Measurements from ENCODE around the gene NOTO. TPM values are rescaled to one million over a fixed set of nuclear protein-coding genes. Genes with fewer than 3 reads are reported as not detected.

Gene NOTO
- total RNA-seq (2022; extraction: Qiagen RNA extraction; ENCODE audit: low read depth): 0.03 to 0.05 TPM in 2 of 5 replicates, not detected in the others

GRCh38 chr2:73202156-73203054, at the start of gene NOTO:
NOTO (plus strand) TSS chr2:73202574; CDS start chr2:73202667, 93 bp downstream.

GRCh38 chr2:73214120-73215035, 12.0 kb downstream of the NOTO start, which contains the start of gene SMYD5:
SMYD5 (plus strand) TSS chr2:73214245; CDS start chr2:73214267, 22 bp downstream.

GRCh38 chr2:73233154-73233931, 31.0 kb downstream of the NOTO start, which contains the start of gene PRADC1:
PRADC1 (minus strand) TSS chr2:73233239; CDS start chr2:73233160, 79 bp downstream.

GRCh38 chr2:73233932-73234832, 31.8 kb downstream of the NOTO start, which contains the start of gene CCT7:
CCT7 (plus strand) TSS chr2:73234308; CDS start chr2:73234379, 71 bp downstream.

Other genes with a start within 250 kb of the NOTO start
- gene SFXN5, start 130.9 kb upstream of the NOTO start, total RNA-seq (2022; extraction: Qiagen RNA extraction; ENCODE audit: low read depth): 14.2 to 18.0 TPM (median 16.3 TPM) in 5 replicates
- gene RAB11FIP5, start 89.6 kb upstream of the NOTO start, total RNA-seq (2022; extraction: Qiagen RNA extraction; ENCODE audit: low read depth): 32.2 to 37.7 TPM (median 35.7 TPM) in 5 replicates
- 52.7 to 61.1 TPM (median 56.7 TPM) in 5 replicates for gene SMYD5, start 11.7 kb downstream of the NOTO start, total RNA-seq (2022; extraction: Qiagen RNA extraction; ENCODE audit: low read depth)
- gene PRADC1, start 30.7 kb downstream of the NOTO start, total RNA-seq (2022; extraction: Qiagen RNA extraction; ENCODE audit: low read depth): 16.8 to 27.0 TPM (median 24.8 TPM) in 5 replicates
- 586 to 976 TPM (median 613 TPM) in 5 replicates for gene CCT7, start 31.7 kb downstream of the NOTO start, total RNA-seq (2022; extraction: Qiagen RNA extraction; ENCODE audit: low read depth)
- gene FBXO41, start 81.9 kb downstream of the NOTO start, total RNA-seq (2022; extraction: Qiagen RNA extraction; ENCODE audit: low read depth): 4.6 to 6.4 TPM (median 5.1 TPM) in 5 replicates
- 0.16 to 0.30 TPM (median 0.27 TPM) in 5 replicates for gene EGR4, start 91.0 kb downstream of the NOTO start, total RNA-seq (2022; extraction: Qiagen RNA extraction; ENCODE audit: low read depth)
- 8.2 to 13.4 TPM (median 10.2 TPM) in 5 replicates for gene ALMS1, start 183.3 kb downstream of the NOTO start, total RNA-seq (2022; extraction: Qiagen RNA extraction; ENCODE audit: low read depth)

All from A549 treated with CpdA at 1 μM for 4 hours (cell line).